HepG2 (cell line): ENCODE results near the gene PSMC4. TPM values are rescaled to one million over a fixed set of nuclear protein-coding genes. Genes with fewer than 3 reads are reported as not detected.

ENCODE experiments used
- ATAC-seq: fragments of 200-7000 bp; cut with Tn5 transposase; 3 replicates; pipeline ENCODE4 v1.9.1; 2020; ENCODE audit warnings: mild to moderate bottlenecking, moderate library complexity
- BruUV-seq: library from RNA; stranded (reverse); fragments of 400-500 nt; replicated peaks from 2 replicates; lab custom pipeline; 2021; lab: Mats Ljungman, UMichigan
- CTCF ChIA-PET: fragments of 300-600 bp; formaldehyde crosslinking; extraction: SDS; loops from one replicate; lab custom pipeline; 2021; ENCODE audit warnings: low total read pairs, inconsistent platforms, low intra/inter-chr PET ratio; lab: Yijun Ruan, JAX
- POLR2A ChIA-PET: fragments of 350-600 bp; sonication (Branson Sonifier 250); formaldehyde crosslinking; loops from one replicate; lab custom pipeline; 2020; ENCODE audit warnings: antibody characterized with exemption, inconsistent platforms; lab: Yijun Ruan, JAX
- DNase-seq: peaks from one replicate; pipeline ENCODE4 v3.0.0-alpha.2; 2015; ENCODE audit warnings: low spot score
- FAIRE-seq: peaks from 3 replicates; lab custom pipeline; 2011; peaks lifted over from hg19 to GRCh38; lab: Jason Lieb, UNC
- H2AFZ ChIP-seq: one replicate; pipeline ENCODE4 v1.6.1; 2011; ENCODE audit warnings: low read length, inconsistent platforms
- H3K27ac ChIP-seq: fragments of 300-600 bp; 3 replicates; pipeline ENCODE4 v1.8.0; 2011; ENCODE audit warnings: mixed run types, mild to moderate bottlenecking, mixed read lengths, low read length, inconsistent platforms; ENCODE audit not compliant: insufficient read depth; ENCODE audit errors: extremely low read length
- H3K27me3 ChIP-seq, 2 experiments: fragments of 200-600 bp in 1 of 2; 2 replicates in 1 of 2; 3 replicates in 1 of 2; pipeline versions ENCODE4 v1.6.0 to v1.8.0; 2011; ENCODE audit warnings: low read length in 2 of 2, mild to moderate bottlenecking in 2 of 2, moderate library complexity in 2 of 2, inconsistent platforms in 1 of 2; ENCODE audit not compliant: insufficient read depth in 2 of 2, control insufficient read depth in 1 of 2
- H3K36me3 ChIP-seq, 2 experiments: fragments of 200-600 bp in 1 of 2; replicated peaks in 1 of 2; 2 replicates in 1 of 2; 3 replicates in 1 of 2; pipeline versions ENCODE4 v1.5.1 to v1.8.0; 2011; ENCODE audit warnings: low read length in 2 of 2, inconsistent platforms in 1 of 2; ENCODE audit not compliant: insufficient read depth in 2 of 2, control insufficient read depth in 1 of 2
- H3K4me1 ChIP-seq: 2 replicates; pipeline ENCODE4 v1.5.1; 2012; ENCODE audit warnings: low read length, inconsistent platforms; ENCODE audit not compliant: insufficient read depth
- H3K4me2 ChIP-seq: 2 replicates; pipeline ENCODE4 v1.6.0; 2011; ENCODE audit warnings: low read depth, low read length, inconsistent platforms
- H3K4me3 ChIP-seq, 3 experiments: fragments of 200-600 bp in 1 of 3; sonication (generic), shearing (Covaris generic) in 1 of 3; replicated peaks in 1 of 3; 2 replicates each; pipeline ENCODE4 v1.5.1; 2011 to 2016; ENCODE audit warnings: low read length in 3 of 3, inconsistent platforms in 2 of 3, low read depth in 2 of 3, mild to moderate bottlenecking in 2 of 3, control low read depth in 1 of 3, mixed read lengths in 1 of 3; ENCODE audit not compliant: insufficient read depth in 1 of 3
- H3K79me2 ChIP-seq: one replicate; pipeline ENCODE4 v1.6.1; 2011; ENCODE audit warnings: low read length, inconsistent platforms; ENCODE audit not compliant: insufficient read depth
- H3K9ac ChIP-seq: 2 replicates; pipeline ENCODE4 v1.6.0; 2011; ENCODE audit warnings: mild to moderate bottlenecking, low read depth, low read length, inconsistent platforms; ENCODE audit not compliant: insufficient read depth
- H3K9me3 ChIP-seq: 2 replicates; pipeline ENCODE4 v1.5.1; 2012; ENCODE audit warnings: mild to moderate bottlenecking, low read length
- H4K20me1 ChIP-seq: 2 replicates; pipeline ENCODE4 v1.6.0; 2011; ENCODE audit warnings: inconsistent platforms, mild to moderate bottlenecking, low read length, moderate library complexity; ENCODE audit not compliant: insufficient read depth
- ARNTL ChIP-seq: sonication (generic); formaldehyde crosslinking; IDR thresholded peaks from 2 replicates; pipeline ENCODE4 v1.4.0; 2020; ENCODE audit warnings: mild to moderate bottlenecking, missing genetic modification reagents
- CBFB ChIP-seq: sonication (generic); formaldehyde crosslinking; IDR thresholded peaks from 2 replicates; pipeline ENCODE4 v1.4.0; 2020; ENCODE audit warnings: missing genetic modification reagents
- KDM1A ChIP-seq: IDR thresholded peaks from 2 replicates; pipeline ENCODE4 v1.6.1; 2016; ENCODE audit warnings: missing compliant biosample characterization
- MTA1 ChIP-seq: sonication (generic); formaldehyde crosslinking; IDR thresholded peaks from 2 replicates; pipeline ENCODE4 v1.4.0; 2020; ENCODE audit warnings: missing genetic modification reagents, mild to moderate bottlenecking, borderline replicate concordance
- NFYC ChIP-seq: IDR thresholded peaks from 2 replicates; pipeline ENCODE4 v1.6.1; 2016; ENCODE audit warnings: missing genetic modification reagents, missing compliant biosample characterization
- ZFP1 ChIP-seq: IDR thresholded peaks from 2 replicates; pipeline ENCODE4 v1.6.1; 2016
- ZNF501 ChIP-seq: sonication (generic); formaldehyde crosslinking; IDR thresholded peaks from 2 replicates; pipeline ENCODE4 v1.5.1; 2020; ENCODE audit warnings: mild to moderate bottlenecking, moderate library complexity, missing genetic modification reagents
- ZNF607 ChIP-seq: sonication (generic); formaldehyde crosslinking; IDR thresholded peaks from 2 replicates; pipeline ENCODE4 v1.5.1; 2020; ENCODE audit warnings: missing genetic modification reagents, mild to moderate bottlenecking, borderline replicate concordance
- in situ Hi-C: cut with HindIII; loops from 2 replicates; pipeline ENCODE4 v1.10.0; 2017; ENCODE audit warnings: low pct_unique_long_range_greater_than_20kb; ENCODE audit not compliant: extremely low pct_ligation_motif_present
- intact Hi-C: fragments of 100-400 bp; cut with micrococcal nuclease; formaldehyde crosslinking; loops from one replicate; pipeline ENCODE4 v1.10.0; 2022; ENCODE audit not compliant: unreplicated experiment
- polyA plus RNA-seq, 8 experiments: library from polyadenylated mRNA; depleted of rRNA in 3 of 8; stranded (reverse) in 7 of 8; unstranded in 1 of 8; fragments of >200 nt; fragmentation: Illumina TruSeq in 4 of 8; extraction: Trizol in 4 of 8; gene quantifications; 2 replicates each; pipeline versions ENCODE4 v1.2.1 to v1.2.3, GENCODE V29; 2011 to 2016; ENCODE audit warnings: low read depth in 4 of 8, missing spikeins in 1 of 8, mixed read lengths in 1 of 8; ENCODE audit not compliant: insufficient read depth in 1 of 8
- total RNA-seq, 5 experiments: library from RNA; depleted of rRNA; stranded (reverse); fragments of >200 nt; fragmentation: Illumina TruSeq; extraction: Trizol; gene quantifications; 2 replicates each; pipeline ENCODE4 v1.2.3, GENCODE V29; 2016; ENCODE audit warnings: low read depth in 1 of 5
- TF ChIP-seq, protein P1 (sequence below): sonication (generic); formaldehyde crosslinking; IDR thresholded peaks from 2 replicates; pipeline ENCODE4 v1.4.0; 2020; ENCODE audit warnings: missing genetic modification reagents
- TF ChIP-seq, protein P2 (sequence below): IDR thresholded peaks from 2 replicates; pipeline ENCODE4 v1.6.1; 2016; ENCODE audit warnings: low read depth, missing genetic modification reagents, missing compliant biosample characterization
- TF ChIP-seq, protein P3 (sequence below): sonication (generic); formaldehyde crosslinking; IDR thresholded peaks from 2 replicates; pipeline ENCODE4 v1.4.0; 2020; ENCODE audit warnings: missing genetic modification reagents

Gene PSMC4
- total and polyA plus RNA-seq, 2 of the 13 experiments (the other 11 are each of a cell fraction or from before 2014, with no cell fraction given), result 49.9 to 160 TPM

DNA sequence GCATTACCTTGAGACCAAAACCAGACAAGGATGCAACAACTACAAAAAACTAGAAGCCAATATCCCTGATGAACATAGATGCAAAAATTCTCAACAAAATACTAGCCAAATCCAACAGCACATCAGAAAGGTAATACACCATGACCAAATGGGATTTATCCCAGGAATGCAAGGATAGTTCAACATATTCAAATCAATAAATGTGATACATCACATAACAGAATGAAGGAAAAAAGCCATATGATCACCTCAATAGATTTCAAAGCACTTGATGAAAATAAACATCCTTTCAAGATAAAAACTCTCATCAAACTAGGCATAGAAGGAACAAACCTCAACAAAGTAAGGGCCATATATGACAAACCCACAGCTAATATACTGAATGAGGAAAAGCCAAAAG, 15.7 kb downstream of the PSMC4 start:
- in situ Hi-C loops, result no loop called here
- H3K27ac ChIP-seq, result no peak overlapping the region
- TF ChIP-seq ZFP1 (CRISPR knock-in tag) (no peak), CBFB (CRISPR knock-in tag) (no peak), NFYC (CRISPR knock-in tag) (no peak), MTA1 (CRISPR knock-in tag) (no peak)
- no peaks in the 10 kb centered on the region for H3K27me3 ChIP-seq
- POLR2A ChIA-PET, result no interaction called here
- peaks cover 6% of the 10 kb centered on the region; the same call in 1 of the 2 replicates for H3K4me1 ChIP-seq
- peaks cover 0 to 1% of the 10 kb centered on the region in 2 experiments; a peak in 2 of 5 replicates for H3K36me3 ChIP-seq
- no peak overlapping the region for H2AFZ ChIP-seq
- ATAC-seq (no peak), FAIRE-seq (no peak), DNase-seq (no peak)
- H4K20me1 ChIP-seq, result no peaks in the 10 kb centered on the region
- CTCF ChIA-PET, result no interaction called here
- intact Hi-C loops, result no loop called here
- no peak overlapping the region for H3K9ac ChIP-seq
- peaks cover 14% of the 10 kb centered on the region for H3K9me3 ChIP-seq
- BruUV-seq, result no TSS peak
- H3K4me3 ChIP-seq, result no peak overlapping the region
- H3K4me2 ChIP-seq, result no peak overlapping the region
- peaks cover 14% of the 10 kb centered on the region for H3K79me2 ChIP-seq

DNA sequence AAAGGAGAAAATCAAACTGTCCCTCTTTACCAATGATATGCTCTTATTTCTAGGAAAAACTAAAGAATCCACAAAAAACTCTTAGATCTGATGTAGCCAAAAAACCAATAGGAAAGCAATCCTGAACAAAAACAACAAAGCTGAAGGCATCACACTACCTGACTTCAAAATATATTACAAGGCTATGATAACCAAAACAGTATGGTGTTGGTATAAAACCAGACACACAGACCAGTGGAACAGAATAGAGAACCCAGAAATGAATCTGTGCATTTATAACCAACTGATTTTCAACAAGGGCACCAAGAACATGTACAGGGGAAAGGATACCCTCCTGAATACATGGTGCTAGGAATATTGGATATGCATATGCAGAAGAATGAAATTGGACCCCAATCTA, 16.2 kb downstream of the PSMC4 start:
- H4K20me1 ChIP-seq, result no peaks in the 10 kb centered on the region
- no TSS peak for BruUV-seq
- H3K79me2 ChIP-seq, result peaks cover 14% of the 10 kb centered on the region
- FAIRE-seq (no peak), DNase-seq (no peak), ATAC-seq (no peak)
- H3K4me1 ChIP-seq, result peaks cover 6% of the 10 kb centered on the region; the same call in 1 of the 2 replicates
- peaks cover 14% of the 10 kb centered on the region for H3K9me3 ChIP-seq
- POLR2A ChIA-PET, result no interaction called here
- no peak overlapping the region for H3K9ac ChIP-seq
- intact Hi-C loops, result no loop called here
- H3K36me3 ChIP-seq, result no peaks in the 10 kb centered on the region; a peak in 1 of 5 replicates
- no peak overlapping the region for H2AFZ ChIP-seq
- H3K4me2 ChIP-seq, result no peak overlapping the region
- H3K27ac ChIP-seq, result no peak overlapping the region
- H3K27me3 ChIP-seq, result no peaks in the 10 kb centered on the region
- in situ Hi-C loops, result no loop called here
- CTCF ChIA-PET, result no interaction called here
- no peak overlapping the region for H3K4me3 ChIP-seq
- TF ChIP-seq, protein P1, sequence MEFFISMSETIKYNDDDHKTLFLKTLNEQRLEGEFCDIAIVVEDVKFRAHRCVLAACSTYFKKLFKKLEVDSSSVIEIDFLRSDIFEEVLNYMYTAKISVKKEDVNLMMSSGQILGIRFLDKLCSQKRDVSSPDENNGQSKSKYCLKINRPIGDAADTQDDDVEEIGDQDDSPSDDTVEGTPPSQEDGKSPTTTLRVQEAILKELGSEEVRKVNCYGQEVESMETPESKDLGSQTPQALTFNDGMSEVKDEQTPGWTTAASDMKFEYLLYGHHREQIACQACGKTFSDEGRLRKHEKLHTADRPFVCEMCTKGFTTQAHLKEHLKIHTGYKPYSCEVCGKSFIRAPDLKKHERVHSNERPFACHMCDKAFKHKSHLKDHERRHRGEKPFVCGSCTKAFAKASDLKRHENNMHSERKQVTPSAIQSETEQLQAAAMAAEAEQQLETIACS (CRISPR knock-in tag), result no peak
- TF ChIP-seq ZNF607 (CRISPR knock-in tag), result no peak
- no peak for TF ChIP-seq ARNTL (CRISPR knock-in tag)
- TF ChIP-seq KDM1A, result no peak
- TF ChIP-seq, protein P2, sequence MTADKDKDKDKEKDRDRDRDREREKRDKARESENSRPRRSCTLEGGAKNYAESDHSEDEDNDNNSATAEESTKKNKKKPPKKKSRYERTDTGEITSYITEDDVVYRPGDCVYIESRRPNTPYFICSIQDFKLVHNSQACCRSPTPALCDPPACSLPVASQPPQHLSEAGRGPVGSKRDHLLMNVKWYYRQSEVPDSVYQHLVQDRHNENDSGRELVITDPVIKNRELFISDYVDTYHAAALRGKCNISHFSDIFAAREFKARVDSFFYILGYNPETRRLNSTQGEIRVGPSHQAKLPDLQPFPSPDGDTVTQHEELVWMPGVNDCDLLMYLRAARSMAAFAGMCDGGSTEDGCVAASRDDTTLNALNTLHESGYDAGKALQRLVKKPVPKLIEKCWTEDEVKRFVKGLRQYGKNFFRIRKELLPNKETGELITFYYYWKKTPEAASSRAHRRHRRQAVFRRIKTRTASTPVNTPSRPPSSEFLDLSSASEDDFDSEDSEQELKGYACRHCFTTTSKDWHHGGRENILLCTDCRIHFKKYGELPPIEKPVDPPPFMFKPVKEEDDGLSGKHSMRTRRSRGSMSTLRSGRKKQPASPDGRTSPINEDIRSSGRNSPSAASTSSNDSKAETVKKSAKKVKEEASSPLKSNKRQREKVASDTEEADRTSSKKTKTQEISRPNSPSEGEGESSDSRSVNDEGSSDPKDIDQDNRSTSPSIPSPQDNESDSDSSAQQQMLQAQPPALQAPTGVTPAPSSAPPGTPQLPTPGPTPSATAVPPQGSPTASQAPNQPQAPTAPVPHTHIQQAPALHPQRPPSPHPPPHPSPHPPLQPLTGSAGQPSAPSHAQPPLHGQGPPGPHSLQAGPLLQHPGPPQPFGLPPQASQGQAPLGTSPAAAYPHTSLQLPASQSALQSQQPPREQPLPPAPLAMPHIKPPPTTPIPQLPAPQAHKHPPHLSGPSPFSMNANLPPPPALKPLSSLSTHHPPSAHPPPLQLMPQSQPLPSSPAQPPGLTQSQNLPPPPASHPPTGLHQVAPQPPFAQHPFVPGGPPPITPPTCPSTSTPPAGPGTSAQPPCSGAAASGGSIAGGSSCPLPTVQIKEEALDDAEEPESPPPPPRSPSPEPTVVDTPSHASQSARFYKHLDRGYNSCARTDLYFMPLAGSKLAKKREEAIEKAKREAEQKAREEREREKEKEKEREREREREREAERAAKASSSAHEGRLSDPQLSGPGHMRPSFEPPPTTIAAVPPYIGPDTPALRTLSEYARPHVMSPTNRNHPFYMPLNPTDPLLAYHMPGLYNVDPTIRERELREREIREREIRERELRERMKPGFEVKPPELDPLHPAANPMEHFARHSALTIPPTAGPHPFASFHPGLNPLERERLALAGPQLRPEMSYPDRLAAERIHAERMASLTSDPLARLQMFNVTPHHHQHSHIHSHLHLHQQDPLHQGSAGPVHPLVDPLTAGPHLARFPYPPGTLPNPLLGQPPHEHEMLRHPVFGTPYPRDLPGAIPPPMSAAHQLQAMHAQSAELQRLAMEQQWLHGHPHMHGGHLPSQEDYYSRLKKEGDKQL (CRISPR knock-in tag), result no peak
- no peak for TF ChIP-seq ZNF501 (CRISPR knock-in tag)
- TF ChIP-seq, protein P3, sequence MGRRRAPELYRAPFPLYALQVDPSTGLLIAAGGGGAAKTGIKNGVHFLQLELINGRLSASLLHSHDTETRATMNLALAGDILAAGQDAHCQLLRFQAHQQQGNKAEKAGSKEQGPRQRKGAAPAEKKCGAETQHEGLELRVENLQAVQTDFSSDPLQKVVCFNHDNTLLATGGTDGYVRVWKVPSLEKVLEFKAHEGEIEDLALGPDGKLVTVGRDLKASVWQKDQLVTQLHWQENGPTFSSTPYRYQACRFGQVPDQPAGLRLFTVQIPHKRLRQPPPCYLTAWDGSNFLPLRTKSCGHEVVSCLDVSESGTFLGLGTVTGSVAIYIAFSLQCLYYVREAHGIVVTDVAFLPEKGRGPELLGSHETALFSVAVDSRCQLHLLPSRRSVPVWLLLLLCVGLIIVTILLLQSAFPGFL (CRISPR knock-in tag), result no peak
